Fibroblast of gingiva (primary cell): ENCODE data around the gene AFF3.

Experiments
- DNase-seq: peaks from one replicate; pipeline ENCODE4 v3.0.0-alpha.2; 2011; ENCODE audit warnings: low read depth

The AFF3 gene

DNA sequence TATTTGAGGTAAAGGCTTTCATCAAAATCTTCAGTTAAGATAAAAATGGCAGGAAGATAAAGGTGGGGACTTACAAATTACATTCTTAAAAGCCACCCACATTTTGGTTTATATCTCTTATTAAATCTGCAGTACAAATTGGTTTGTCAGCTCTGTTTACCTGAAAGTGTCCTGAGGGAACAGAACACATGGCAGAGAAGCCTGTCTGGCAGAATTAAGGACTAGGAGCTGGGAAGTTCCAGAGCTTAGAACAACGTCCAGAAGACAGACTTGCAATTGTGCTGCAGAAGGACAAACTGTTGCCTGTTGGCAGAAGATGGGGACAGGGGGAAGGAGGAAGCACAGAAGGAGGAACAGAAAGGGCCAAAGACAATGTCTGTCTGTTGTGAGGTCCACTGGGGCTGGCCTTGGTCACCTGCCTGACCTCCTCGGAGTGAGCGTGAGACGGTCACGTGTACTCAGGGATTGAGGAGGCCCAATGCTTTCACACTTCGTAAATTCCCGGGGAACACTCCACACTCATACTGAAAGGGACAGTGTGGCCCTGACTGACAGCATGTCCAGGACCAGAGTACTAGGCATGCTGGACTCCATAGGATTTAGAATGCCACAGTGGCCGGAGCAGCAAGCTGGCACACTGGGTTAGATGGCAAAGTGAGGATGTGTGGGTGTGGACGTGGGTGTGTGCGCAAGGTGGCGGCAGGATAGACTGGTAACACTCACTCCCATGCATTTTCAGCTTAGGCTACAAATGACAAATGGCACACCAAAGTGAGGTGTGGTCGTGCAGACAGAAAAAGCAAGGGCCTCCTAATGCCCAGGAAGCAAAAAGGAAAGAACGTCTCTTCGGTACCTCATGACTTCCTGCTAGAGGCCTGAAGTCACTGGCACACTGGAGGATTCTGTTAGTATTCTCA is 441.6 kb downstream of the AFF3 start:
- DNase-seq, result no peak

DNA sequence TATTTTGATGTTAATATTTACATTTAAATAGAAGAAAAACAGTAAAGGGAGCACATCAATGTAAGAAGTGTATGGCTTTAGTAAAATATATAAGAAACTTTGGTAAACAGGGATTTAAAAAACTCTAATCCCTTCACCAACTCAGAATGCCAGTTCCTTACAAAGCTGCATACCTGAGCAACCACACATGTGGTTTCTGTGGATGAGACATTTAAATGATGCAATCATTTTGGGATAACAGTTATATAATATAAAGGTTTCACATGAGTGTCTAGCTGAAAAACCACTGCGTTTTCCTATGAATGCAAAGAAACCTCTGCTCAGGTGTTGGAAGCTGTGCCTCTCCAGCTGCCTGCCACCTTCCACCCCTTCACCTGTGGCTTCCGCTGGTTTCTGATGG is 443.5 kb downstream of the AFF3 start:
- no peak for DNase-seq

DNA sequence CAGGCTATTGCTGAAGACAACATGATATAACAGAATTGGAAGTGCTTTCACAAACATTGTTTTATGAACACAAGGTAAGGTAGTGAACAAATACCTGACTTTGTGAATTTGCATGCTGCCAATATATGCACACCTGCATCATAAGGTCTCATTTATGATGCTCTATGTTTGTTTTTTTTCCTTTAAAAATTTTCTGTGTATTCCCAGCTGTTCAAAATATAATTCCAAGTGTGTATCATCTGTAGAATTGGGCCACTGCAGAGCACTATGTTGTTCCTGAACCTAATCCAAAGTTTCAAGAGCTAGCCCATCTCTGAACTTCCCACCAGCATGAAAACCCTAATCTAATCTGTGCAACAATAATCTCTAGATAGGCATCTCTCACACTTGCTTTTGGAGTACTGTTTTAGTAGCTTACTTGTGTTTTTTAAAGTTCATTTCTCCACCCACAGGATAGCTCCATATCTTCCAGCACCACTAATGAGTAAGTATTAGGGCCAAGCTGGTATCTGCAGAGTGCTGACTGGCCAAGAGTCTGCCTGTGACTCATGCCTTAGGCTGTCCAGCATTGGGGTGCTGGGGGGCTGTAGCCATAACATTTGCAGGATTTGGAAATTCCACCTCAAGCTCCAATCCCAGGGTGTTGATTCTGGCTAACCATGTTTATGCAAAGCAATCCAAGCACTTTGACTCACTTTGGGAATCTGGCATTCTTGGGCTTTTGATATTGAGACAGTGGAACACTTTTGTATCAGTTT is 444.4 kb downstream of the AFF3 start:
- peak; percentile 23 for DNase-seq

DNA sequence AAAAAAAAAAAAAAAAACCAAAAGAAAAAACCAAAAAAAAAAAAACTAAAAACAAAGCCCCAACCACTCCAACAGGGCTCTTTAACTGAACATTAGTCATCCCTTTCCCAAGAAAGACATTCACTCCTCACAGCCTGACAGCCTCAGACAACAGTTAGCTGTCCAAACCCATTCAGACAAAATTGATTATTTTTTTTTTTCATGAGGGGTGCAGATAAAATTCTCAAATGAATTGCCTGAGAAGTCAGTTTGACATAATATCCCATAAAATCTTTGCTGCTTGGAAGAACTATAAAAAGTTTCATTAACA is 446.5 kb downstream of the AFF3 start:
- no peak for DNase-seq

DNA sequence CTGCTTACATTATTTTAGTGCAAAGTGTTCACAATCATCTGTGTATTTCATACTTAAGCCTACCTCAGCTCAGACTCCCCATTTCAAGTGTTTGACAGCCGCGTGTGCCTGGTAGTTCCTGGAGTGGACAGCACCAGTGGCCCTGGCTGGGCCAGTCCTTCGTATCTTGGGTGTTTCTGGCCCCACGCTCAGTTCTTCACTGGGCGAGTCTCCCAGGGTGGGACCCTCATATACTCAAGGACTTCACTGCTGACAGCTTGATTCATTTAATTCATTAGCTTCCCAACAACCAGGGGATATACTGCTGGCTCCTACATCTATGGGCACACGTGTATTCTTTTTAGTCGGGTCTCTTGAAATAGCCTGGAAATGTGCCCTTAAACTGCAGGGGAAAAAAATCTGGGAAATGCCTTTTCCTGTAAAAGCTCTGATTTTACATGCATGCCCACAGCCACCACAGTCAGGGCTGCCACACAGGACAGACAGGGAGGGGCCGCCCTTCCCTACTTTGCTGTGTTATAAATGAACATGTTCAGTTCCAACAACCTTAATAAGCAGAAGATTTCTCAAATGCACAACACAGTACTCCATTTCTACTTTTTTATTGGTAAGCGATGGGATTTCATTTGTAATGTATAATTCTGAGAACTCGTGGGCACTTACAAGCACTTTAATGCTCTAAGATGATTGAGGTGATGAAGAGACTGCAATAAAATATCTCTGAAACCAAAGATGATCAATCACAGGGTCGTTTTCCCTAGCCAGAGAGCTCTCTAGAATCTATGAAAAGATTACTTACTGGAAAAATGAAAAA is 447.1 kb downstream of the AFF3 start:
- DNase-seq, result no peak

DNA sequence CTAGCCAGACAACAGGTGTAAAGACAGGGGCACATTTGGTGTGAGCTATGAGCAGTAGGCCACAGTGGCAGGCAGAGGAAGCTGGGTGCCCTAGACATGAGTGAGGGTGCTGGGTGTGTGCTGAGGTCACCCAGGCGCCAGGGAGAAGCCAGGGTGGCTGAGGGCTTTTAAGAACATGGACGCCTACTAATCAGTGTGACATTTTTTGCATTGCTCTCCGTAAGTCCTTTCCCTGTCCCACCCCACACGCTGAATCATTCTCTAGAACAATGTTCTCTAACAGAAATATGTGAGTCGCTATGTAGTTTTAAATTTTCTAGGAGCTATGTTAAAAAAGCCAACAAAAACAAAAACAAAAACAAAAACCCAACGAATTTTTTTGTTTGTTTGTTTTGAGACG is 448.1 kb downstream of the AFF3 start:
- no peak for DNase-seq

DNA sequence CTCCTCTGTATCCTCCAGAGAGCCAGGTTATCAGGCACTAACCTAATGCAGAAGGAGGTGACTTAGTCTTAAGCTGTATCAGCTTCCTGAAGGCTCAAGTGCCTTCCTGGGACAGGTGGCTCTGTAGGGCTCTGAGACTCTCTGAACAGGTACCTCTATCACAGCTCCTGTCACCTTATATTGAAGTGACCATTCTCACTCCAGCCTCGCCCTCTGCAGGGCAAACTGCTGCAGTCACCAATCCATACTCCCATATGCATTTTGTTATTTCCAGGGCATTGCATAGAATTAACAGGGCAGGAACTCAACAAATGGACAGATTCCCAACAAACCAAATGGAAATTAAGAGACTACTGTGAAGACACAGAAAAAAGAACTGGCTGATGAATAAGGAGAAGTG is 449.6 kb downstream of the AFF3 start:
- no peak for DNase-seq

DNA sequence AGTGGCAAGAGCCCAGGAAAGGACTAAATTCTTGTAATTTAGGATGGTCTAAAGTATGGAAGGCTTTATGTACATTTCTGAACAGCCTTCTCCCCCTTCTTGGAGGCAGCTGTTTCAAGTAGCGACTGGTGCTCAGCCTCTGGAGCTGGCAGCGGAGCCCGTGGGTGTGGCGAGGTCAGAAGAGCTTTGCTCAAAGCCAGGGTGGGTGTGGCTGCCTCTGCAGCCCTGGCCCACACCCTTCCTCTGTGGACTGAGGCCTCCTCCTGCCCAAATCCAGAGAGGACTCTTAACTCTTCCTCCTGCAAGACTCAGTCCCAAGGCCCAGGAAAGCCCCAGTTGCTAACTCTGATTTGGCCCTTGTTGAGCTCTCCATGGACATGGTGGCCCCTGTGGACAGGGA is 450.5 kb downstream of the AFF3 start:
- no peak for DNase-seq

DNA sequence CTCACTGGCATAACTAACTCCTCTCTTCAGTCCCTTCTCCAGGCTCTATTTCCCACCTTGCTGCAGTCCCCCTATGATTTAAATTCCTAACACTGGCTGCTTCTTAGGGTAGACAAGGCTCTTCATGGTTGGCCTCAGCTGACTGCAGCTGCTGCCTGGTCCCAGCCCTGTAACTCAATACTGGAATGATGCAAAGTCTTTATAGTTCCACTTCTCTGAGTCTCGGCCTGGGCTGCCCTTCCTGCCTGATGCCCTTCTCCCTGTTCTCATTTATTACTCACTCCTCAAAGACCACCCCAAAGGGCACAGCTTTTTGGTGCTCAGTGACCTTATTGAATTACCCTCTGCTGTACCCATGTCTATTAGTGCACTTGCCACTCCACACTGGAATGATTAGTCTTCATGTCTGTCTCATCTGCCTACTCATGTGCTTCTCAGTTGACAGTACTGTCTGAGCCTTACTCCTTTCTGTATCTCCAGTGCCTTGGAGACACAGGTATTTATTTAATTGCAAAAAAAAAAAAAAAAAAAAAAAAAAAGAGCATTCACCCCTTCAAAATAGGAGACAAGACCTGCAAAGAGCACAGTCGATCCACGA is 453.1 kb downstream of the AFF3 start:
- no peak for DNase-seq

DNA sequence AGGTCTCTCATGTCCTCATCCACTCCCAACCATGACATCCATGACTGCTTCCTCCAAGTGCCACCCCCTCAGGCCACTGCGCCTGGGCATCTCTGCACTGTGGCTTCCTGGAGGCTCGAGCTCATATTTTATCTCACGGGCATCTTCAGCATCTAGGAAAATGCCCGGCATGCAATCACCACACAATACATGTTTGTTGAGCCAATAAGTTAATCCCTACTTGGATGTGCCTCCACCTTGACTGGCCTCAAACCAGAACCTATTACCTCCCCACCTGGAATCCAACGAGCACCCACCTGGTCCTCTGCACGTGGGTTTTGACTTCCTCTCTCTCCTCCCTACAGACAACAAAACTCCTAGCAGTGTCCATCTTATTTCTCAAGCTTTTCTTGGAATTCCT is 453.7 kb downstream of the AFF3 start:
- no peak for DNase-seq

DNA sequence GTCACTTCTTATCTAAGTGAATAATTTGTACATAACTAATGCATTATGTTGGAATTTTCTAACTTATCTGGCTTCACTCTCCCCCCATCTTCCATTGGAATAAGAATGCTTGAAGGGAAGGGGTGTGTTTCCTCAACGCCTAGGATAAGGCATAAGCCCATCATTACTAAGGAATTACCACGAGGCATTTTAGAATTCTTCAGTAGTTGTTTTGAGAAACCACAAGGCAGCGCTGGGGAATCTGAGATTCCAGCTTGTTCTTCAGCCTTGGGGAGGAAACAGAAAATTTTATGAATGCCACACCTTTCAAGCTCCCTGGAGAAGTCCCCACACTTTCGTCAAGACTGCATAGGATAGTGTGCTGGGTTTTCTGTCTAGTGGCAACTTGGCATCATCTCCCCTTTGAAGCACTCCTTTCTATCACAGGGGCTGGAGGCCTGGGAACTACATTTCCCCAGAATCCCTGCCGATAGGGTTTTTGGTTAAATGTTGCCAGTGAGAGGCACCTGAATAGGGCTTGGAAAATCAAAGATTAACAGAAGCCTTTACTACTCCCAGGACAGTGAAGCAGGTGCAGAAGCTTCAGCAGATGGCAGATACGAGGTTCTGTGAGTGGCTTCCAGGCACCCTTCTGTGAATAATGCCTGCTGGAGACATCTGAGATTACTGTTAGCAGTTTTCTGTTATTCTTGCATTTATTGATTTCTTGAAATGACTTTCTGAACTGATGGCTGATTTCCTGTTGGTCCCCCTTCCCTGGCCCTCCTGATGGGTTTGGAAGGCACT is 459.9 kb downstream of the AFF3 start:
- no peak for DNase-seq

DNA sequence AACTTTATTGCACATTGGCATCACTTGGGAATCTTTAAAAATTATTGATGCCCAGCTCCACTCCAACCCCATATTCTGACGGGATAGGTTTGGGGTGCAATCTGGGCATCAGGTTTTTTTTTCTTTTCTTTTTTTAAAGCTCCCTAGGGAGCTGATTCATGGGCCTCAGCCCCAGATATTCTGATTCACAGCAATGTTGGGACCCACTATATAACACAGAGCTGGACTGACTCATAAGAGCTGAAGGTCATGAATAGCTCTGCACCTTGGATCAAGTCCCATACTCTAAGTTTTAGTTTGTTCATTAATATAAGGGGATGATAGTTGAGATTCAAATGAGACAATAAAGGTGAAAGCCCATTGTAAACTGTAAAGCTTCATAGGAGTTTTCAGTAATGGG is 461.4 kb downstream of the AFF3 start:
- DNase-seq, result no peak

DNA sequence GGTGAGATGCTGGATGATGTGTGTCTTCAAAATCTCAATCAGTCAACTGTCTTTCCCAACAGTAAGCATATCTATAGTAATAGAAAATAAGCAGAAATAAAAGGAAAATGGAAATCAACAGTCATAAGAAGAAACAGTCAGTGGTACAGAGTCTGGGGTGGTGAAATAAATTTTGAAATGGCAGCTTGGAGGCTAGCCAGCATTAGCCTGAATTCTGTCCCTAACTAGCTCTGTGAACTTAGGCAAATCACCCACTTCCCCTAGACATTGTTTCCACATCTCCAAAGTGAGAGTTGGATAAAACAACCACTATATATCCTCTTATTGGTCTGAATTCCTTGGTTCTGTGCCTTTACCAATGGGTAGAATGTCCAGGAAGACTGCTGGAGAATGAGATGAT is 462.9 kb downstream of the AFF3 start:
- no peak for DNase-seq

DNA sequence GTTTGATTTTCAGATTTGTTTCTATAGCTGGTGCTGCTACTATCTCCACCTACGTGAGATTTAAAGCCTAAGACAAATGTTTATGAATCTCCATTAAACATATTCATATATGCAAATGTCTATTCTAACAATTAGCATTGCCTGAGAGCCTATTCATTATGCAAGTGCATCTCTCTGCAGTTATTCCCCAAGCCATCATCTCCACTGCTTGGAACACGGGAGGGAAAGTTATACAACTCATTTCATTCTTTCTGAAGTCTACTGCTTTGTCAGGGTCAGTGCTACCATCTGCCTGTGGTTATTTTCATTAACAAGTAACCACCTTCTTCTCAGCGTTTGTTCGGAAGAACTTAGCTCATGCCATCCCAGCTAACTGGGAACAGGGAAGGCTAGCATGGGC is 463.8 kb downstream of the AFF3 start:
- DNase-seq, result no peak

DNA sequence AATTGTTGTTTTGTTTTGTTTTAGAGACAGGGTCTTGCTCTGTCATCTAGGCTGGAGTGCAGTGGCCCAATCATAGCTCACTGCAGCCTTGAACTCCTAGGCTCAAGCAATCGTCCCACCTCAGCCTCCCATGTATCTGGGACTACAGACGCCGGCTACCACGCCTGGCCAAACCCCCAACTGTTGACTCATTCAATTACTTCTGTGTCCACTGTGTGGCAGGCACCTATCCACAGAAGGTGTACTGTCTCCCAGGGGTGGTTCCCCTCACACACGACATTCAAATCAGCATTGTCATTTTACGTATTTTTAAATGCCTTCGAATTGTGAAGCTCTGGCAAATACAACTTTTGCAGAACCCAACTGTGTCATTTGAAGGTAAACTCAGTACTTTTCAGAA is 464.6 kb downstream of the AFF3 start:
- no peak for DNase-seq

DNA sequence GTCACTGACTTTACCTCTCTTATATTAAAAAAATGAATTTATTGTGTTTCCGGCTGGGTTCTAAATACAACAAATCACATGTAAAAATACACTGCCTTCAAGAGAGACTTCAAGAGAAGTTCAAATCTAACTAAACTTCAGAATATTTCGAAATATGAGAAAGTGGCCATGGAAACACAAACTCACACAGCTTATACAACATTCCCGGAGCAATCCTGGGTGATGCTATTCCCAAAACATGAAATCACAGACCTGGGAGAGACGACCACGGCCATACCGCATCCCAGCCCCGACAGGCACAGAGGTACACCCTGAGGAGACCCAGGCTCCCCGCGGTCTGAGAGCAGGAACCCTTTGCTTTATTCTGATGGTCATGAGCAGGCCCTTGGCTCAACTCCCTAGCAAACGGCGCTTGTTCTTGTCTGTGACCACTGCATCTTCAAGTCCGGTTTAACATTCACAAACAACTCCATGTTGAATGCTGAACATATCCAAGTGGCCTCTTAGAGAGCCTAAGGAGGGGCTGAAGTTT is 467.2 kb downstream of the AFF3 start:
- no peak for DNase-seq

DNA sequence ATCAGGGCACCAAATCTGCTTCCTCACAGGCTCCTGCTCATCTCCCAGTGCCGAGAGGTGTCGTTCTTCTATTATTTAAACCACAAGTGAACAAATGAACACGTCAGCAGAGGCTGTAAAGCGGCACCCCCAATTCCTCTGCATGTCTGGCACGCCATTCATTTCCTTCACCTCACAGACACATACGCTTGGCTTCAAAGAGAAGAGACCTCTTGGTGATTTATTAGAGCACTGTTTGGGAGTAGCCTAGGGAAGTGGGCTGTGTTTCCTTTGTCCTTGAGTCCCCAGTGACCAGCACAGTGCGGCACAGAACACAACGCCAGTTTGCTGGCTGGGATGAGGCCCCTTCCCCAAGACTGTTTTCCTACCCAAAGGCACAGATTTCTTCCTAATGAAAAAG is 468.3 kb downstream of the AFF3 start:
- DNase-seq, result no peak

DNA sequence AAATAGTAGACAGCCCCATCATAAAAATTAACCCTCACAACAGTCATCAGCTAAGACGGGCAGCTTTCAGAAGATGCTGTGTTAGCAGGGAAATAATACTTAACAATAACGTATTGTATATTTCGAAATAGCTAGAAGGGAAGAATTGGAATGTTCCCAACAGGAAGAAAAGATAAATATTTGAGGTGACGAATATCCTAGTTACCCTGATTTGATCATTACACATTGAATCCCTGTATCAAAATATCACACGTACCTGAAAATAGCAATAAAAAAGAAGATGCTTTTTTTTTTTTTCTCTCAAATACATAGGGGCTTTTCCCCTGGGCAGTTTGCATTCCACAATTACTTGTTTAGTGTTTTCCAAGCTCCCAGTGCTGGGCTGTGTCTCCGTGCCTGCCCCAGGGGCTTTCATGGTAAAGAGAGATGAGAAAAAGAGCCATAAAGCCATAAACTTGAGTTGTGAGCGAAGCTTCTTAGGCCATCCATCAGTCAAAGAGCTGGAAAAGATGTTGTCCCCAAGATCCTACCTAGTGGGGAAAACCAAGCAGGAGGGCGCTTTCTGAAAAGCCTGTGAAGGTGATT is 469.5 kb downstream of the AFF3 start:
- DNase-seq, result no peak

DNA sequence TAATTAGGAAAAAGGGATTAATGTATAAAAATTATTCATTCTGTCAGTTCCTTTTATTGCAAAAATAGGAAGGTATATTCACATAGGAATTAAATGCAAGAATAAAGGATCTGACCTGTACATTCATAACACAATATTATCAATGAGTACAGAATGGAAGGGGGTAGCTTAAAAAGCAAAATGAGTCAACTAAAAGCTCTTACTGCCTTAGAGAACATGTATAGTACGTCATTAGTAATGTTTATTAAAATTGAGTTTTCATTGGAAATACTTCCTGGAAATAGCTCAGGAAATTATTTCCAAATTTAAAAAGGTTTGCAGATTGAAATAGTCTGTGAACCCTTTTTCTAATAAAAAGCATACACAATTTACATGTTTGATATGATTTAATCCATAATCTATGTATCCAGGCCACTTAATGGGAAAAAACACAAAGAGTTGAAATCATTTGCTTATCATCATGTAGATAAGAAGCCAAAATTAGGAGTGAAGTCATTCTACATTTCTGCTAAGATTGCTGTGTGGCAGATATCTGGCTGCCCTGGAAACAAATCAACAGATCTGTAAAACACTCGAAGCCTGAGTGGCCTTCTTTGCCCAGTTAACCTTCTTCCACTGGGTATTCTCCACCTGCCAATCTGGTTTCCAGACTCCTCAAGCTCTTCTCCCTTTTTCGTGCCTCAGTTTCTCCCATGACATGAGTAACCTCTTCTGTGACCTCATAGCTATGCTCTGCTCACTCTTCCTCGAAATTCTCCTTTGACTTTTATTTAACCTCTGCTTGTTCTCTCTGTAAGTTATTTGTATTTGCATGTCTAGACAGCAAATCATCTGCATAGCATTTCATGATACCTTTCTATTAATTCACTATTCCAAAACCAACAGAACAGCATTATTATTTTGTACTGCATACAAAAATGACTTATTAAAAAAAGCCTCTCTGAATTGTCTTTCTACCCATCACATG is 471.3 kb downstream of the AFF3 start:
- DNase-seq, result no peak

DNA sequence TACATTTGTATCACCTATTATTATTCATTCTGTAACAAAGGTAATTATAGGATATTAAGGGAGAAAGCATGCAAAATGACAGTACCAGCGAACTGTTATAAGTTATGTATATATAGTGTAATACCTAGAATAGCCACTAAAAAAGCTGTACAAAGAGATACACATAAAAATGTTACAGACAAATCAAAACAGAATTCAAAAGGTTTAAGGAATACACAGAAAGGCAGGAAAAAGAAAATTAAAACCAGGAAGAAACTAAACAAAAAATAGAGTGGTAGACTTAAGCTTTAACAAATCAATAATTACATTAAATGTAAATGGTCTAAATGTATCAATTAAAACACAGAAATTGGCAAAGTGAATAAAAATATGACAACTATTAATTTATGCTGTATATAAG is 476.1 kb downstream of the AFF3 start:
- DNase-seq, result no peak
